ENCODE results near the gene RPL10. TPM values are rescaled to one million over a fixed set of nuclear protein-coding genes. Genes with fewer than 3 reads are reported as not detected.

RPL10 gene
- total and polyA plus RNA-seq, 8 donors: 2,309 to 5,478 (median 4,751) TPM

DNA sequence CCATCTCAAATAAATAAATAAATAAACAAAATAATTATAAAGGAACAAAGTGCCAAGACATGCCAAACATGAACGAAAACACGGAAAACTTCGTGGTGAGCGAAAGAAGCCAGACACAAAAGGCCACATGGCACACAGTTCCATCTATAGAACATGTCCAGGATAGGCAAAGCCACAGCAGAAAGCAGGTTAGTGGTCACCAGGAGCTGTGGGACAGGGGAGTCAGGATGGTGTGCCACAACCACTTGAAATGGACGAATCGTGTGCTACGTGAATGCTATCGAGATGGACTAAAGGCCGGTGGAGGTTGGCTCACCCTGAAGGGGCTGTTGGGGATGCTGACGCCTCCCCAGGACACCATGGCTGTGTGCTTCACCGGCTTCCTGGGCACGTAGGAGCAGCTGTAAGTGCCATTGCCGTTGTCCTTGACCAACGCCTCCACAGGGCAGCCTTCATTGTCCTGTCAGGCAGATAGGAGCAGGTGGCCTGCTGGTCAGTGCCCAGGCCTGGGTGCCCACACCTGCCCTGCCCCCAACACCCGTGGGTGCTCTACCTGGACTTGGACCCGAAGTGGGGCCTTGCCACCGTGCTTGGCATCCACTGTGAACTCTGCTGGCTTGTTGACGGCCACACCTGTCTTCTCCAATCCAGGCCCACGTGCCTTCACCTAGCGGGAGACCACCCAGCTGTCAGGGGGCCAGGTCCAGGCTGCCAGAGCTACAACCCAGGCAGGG lies 34.3 kb upstream of the RPL10 start:
- ATAC-seq: no peak
- no peaks in the 10 kb centered on the region for H3K27me3 ChIP-seq
- H3K4me3 ChIP-seq: no peak overlapping the region
- H3K36me3 ChIP-seq: peaks cover 0 to 93% of the 10 kb centered on the region in 2 donors
- intact Hi-C loops (cut with DNase I): no loop called here
- DNase-seq: no peak
- no peaks in the 10 kb centered on the region for H3K9me3 ChIP-seq
- TF ChIP-seq, protein P1, sequence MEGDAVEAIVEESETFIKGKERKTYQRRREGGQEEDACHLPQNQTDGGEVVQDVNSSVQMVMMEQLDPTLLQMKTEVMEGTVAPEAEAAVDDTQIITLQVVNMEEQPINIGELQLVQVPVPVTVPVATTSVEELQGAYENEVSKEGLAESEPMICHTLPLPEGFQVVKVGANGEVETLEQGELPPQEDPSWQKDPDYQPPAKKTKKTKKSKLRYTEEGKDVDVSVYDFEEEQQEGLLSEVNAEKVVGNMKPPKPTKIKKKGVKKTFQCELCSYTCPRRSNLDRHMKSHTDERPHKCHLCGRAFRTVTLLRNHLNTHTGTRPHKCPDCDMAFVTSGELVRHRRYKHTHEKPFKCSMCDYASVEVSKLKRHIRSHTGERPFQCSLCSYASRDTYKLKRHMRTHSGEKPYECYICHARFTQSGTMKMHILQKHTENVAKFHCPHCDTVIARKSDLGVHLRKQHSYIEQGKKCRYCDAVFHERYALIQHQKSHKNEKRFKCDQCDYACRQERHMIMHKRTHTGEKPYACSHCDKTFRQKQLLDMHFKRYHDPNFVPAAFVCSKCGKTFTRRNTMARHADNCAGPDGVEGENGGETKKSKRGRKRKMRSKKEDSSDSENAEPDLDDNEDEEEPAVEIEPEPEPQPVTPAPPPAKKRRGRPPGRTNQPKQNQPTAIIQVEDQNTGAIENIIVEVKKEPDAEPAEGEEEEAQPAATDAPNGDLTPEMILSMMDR (IDR thresholded peaks at IDR 0.05): no peak
- H3K4me1 ChIP-seq: peaks cover 0 to 23% of the 10 kb centered on the region in 2 donors
- H3K27ac ChIP-seq: no peak overlapping the region

DNA sequence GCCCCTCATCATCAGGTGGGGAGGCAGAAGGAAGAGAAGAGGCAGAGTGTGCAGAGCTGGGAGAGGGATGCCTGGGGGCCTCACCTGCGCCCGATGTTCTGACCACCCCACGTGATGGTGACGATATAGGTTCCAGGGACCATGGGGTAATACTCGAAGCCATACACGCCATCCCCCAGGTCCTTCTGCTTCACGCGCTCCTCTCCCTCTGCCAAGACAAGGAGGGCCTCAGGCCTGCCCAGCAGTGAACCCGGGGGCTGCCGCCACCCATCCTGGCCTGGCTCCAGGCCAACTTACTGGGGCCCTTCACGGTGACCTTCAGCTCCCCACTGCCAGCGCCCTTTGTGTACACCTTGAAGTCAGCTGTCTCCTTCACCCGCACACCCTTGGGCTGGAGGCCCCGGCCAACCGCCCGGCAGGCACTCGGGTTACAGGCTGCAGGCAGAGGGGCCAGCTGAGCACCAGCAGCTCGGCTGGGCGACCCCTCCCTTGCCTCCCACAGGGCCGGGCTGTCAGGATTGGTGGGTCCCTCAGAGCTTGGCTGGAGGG lies 33.1 kb upstream of the RPL10 start:
- Histone ChIP-seq H3K4me1 (peaks cover 0 to 23% of the 10 kb centered on the region in 2 donors), H3K4me3 (no peak overlapping the region), H3K36me3 (peaks cover 0 to 81% of the 10 kb centered on the region in 2 donors), H3K27ac (no peak overlapping the region), H3K9me3 (no peaks in the 10 kb centered on the region), H3K27me3 (no peaks in the 10 kb centered on the region)
- ATAC-seq (no peak), DNase-seq (no peak)
- intact Hi-C loops (cut with DNase I): no loop called here
- TF ChIP-seq, protein P1 (IDR thresholded peaks at IDR 0.05): no peak

DNA sequence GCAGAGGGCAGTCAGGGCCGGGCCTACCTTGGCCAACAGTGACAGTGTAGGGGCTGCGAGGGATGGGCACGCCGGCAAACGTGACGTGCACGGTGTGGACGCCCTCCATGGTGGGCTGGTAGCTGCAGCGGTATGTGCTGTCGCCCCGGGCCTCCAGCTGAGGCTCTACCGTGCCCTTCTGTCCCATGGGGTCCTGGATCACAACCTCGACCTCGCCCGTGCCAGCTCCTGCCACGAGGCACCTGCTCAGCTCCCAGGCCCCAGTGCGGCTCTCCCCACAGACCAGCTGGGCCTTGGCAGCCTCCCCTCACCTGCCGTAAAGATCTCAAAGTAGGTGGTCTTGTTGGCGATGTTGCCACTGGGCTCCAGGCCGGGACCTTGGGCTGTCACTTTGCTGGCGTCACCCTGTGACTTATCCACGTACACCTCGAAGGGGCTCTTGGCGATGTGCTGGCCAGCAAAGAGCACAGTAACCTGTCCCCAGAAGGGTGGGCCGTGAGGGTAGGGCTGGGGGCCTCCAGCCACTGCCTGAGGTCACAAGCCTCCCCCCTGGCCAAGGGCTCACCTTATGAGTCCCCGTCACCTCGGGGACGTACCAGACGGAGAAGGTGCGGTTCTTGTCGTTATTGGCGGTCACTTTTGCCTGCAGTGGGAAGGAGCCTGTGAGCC lies 32.0 kb upstream of the RPL10 start:
- no peaks in the 10 kb centered on the region for H3K9me3 ChIP-seq
- intact Hi-C loops (cut with DNase I): no loop called here
- DNase-seq: no peak
- no peak overlapping the region for H3K27ac ChIP-seq
- H3K36me3 ChIP-seq: peaks cover 0 to 71% of the 10 kb centered on the region in 2 donors
- H3K4me3 ChIP-seq: no peak overlapping the region
- H3K27me3 ChIP-seq: no peaks in the 10 kb centered on the region
- H3K4me1 ChIP-seq: peaks cover 0 to 23% of the 10 kb centered on the region in 2 donors
- TF ChIP-seq, protein P1 (IDR thresholded peaks at IDR 0.05): no peak
- no peak for ATAC-seq

DNA sequence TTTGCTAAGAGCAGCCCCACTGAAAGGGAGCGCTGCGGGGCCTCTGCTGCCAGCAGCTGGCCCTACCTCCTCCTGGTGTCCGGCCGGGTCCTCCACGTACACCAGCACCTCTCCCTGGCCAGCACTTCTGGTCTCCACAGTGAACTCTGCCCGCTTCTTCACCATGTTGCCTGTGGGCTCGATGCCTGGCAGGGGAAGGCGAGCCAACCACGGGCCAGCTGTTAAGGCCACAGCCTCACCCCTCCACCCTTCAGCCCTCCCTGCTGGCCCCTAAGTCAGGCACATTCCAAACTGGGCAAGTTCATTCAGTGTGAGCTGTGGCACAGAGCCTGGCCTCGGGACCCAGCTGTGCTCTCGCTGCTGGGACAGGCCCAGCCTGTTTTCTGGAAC lies 31.5 kb upstream of the RPL10 start:
- no peak overlapping the region for H3K4me3 ChIP-seq
- intact Hi-C loops (cut with DNase I): no loop called here
- TF ChIP-seq, protein P1 (IDR thresholded peaks at IDR 0.05): no peak
- H3K27ac ChIP-seq: no peak overlapping the region
- ATAC-seq (no peak), DNase-seq (no peak)
- H3K27me3 ChIP-seq: no peaks in the 10 kb centered on the region
- peaks cover 0 to 65% of the 10 kb centered on the region in 2 donors for H3K36me3 ChIP-seq
- peaks cover 0 to 23% of the 10 kb centered on the region in 2 donors for H3K4me1 ChIP-seq
- no peaks in the 10 kb centered on the region for H3K9me3 ChIP-seq
